HUES48 (cell line): ENCODE data around the gene ELP6.
"Not testable (repeated sequence)": the region's sequence is repeated elsewhere in the genome, so short reads cannot be mapped to it uniquely, and the experiment has no call there.

ENCODE experiments used
- H3K27ac ChIP-seq: one replicate; pipeline ENCODE4 v1.7.0; 2013; ENCODE audit warnings: low read depth, low read length, inconsistent platforms
- H3K27me3 ChIP-seq: 2 replicates; pipeline ENCODE4 v1.6.1; 2013; ENCODE audit warnings: mild to moderate bottlenecking, low read length; ENCODE audit not compliant: control insufficient read depth, insufficient read depth
- H3K36me3 ChIP-seq: 2 replicates; pipeline ENCODE4 v1.6.1; 2013; ENCODE audit warnings: low read length; ENCODE audit not compliant: control insufficient read depth, insufficient read depth
- H3K4me1 ChIP-seq: 2 replicates; pipeline ENCODE4 v1.6.1; 2013; ENCODE audit warnings: mild to moderate bottlenecking, low read length; ENCODE audit not compliant: control insufficient read depth, insufficient read depth
- H3K4me3 ChIP-seq: 2 replicates; pipeline ENCODE4 v1.5.1; 2013; ENCODE audit warnings: mild to moderate bottlenecking, low read depth, low read length
- H3K9ac ChIP-seq: 2 replicates; pipeline ENCODE4 v1.6.1; 2013; ENCODE audit warnings: mild to moderate bottlenecking, low read depth, low read length, moderate library complexity
- H3K9me3 ChIP-seq: 2 replicates; pipeline ENCODE4 v1.6.1; 2013; ENCODE audit warnings: low read length; ENCODE audit not compliant: control insufficient read depth, insufficient read depth

The ELP6 gene

DNA sequence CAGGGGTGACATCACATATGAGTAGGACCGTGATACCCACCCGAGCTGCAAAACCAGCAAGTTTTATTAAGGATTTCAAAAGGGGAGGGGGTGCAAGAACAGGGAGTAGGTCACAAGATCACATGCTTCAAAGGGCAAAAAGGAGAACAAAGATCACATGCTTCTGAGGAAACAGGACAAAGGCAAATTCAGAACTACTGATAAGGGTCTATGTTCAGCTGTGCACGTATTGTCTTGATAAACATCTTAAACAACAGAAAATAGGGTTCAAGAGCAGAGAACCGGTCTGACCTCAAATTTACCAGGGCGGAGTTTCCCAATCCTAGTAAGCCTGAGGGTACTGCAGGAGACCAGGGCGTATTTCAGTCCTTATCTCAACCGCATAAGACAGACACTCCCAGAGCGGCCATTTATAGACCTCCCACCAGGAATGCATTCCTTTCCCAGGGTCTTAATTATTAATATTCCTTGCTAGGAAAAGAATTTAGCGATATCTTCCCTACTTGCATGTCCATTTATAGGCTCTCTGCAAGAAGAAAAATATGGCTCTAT lies 53.9 kb downstream of the ELP6 start:
- H3K27ac ChIP-seq, H3K9me3 ChIP-seq, H3K4me3 ChIP-seq, H3K9ac ChIP-seq, H3K4me1 ChIP-seq, H3K27me3 ChIP-seq, H3K36me3 ChIP-seq: not testable (repeated sequence)

GRCh38 chr3:47456984-47457383 lies 56.5 kb downstream of the ELP6 start:
- H3K9ac ChIP-seq = no peak overlapping the region
- no peak overlapping the region for H3K27ac ChIP-seq
- no peaks in the 10 kb centered on the region for H3K36me3 ChIP-seq
- no peaks in the 10 kb centered on the region for H3K27me3 ChIP-seq
- no peaks in the 10 kb centered on the region for H3K4me1 ChIP-seq
- no peaks in the 10 kb centered on the region for H3K9me3 ChIP-seq
- no peak overlapping the region for H3K4me3 ChIP-seq

- H3K4me3 ChIP-seq = no peak overlapping the region
- H3K9me3 ChIP-seq = no peaks in the 10 kb centered on the region
- no peaks in the 10 kb centered on the region for H3K27me3 ChIP-seq
- H3K27ac ChIP-seq = no peak overlapping the region
- H3K9ac ChIP-seq = no peak overlapping the region
- H3K4me1 ChIP-seq = no peaks in the 10 kb centered on the region
- no peaks in the 10 kb centered on the region for H3K36me3 ChIP-seq
Observed at GRCh38 chr3:47455806-47456452, 57.6 kb downstream of the ELP6 start.

GRCh38 chr3:47452453-47453215 lies 60.9 kb downstream of the ELP6 start:
- no peaks in the 10 kb centered on the region for H3K36me3 ChIP-seq
- no peaks in the 10 kb centered on the region for H3K9me3 ChIP-seq
- no peak overlapping the region for H3K9ac ChIP-seq

More at GRCh38 chr3:47452453-47453215, 60.9 kb downstream of the ELP6 start:
- no peak overlapping the region for H3K27ac ChIP-seq
- H3K4me3 ChIP-seq = no peak overlapping the region
- H3K4me1 ChIP-seq = no peaks in the 10 kb centered on the region
- no peaks in the 10 kb centered on the region for H3K27me3 ChIP-seq
